Hepatocyte (in vitro differentiated cells): ENCODE data around the gene TOP2A.
A peak's percentile ranks its signal among the peaks of the same experiment; 100 is the strongest.

Experiments used
- EZH2 ChIP-seq: fragments of 200-600 bp; sonication (generic); IDR thresholded peaks from 2 replicates; pipeline ENCODE4 v1.6.1; 2016; ENCODE audit warnings: antibody characterized with exemption, mild to moderate bottlenecking, borderline replicate concordance
- TF ChIP-seq, protein P1 (sequence below): fragments of 200-600 bp; sonication (generic); IDR thresholded peaks from 2 replicates; pipeline ENCODE4 v1.5.1; 2016; ENCODE audit warnings: antibody characterized with exemption, mild to moderate bottlenecking; ENCODE audit not compliant: poor library complexity

DNA sequence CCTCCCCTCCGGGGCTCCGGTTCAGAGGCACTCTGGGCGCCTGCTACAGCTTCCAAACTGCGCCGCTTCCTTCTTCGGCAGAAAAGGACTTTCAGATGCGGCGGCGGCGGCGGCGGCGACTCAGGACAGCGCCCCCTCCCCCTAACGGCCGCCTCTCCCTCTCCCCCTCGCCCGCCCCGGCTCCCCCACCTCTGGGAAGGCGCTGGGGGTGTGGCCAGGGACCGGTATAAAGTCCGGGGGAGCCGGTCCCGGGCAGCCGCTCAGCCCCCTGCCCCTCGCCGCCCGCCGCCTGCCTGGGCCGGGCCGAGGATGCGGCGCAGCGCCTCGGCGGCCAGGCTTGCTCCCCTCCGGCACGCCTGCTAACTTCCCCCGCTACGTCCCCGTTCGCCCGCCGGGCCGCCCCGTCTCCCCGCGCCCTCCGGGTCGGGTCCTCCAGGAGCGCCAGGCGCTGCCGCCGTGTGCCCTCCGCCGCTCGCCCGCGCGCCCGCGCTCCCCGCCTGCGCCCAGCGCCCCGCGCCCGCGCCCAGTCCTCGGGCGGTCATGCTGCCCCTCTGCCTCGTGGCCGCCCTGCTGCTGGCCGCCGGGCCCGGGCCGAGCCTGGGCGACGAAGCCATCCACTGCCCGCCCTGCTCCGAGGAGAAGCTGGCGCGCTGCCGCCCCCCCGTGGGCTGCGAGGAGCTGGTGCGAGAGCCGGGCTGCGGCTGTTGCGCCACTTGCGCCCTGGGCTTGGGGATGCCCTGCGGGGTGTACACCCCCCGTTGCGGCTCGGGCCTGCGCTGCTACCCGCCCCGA lies 25.7 kb upstream of the TOP2A start, which contains the start of gene IGFBP4:
- TF ChIP-seq, protein P1, sequence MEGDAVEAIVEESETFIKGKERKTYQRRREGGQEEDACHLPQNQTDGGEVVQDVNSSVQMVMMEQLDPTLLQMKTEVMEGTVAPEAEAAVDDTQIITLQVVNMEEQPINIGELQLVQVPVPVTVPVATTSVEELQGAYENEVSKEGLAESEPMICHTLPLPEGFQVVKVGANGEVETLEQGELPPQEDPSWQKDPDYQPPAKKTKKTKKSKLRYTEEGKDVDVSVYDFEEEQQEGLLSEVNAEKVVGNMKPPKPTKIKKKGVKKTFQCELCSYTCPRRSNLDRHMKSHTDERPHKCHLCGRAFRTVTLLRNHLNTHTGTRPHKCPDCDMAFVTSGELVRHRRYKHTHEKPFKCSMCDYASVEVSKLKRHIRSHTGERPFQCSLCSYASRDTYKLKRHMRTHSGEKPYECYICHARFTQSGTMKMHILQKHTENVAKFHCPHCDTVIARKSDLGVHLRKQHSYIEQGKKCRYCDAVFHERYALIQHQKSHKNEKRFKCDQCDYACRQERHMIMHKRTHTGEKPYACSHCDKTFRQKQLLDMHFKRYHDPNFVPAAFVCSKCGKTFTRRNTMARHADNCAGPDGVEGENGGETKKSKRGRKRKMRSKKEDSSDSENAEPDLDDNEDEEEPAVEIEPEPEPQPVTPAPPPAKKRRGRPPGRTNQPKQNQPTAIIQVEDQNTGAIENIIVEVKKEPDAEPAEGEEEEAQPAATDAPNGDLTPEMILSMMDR = peak; percentile 49
- no peak for TF ChIP-seq EZH2
